SH-SY5Y (cell line): ENCODE results near the gene GIGYF1.

Source experiments
- GATA2 ChIP-seq: IDR thresholded peaks from 2 replicates; pipeline ENCODE4 v1.6.1; 2011; ENCODE audit warnings: mild to moderate bottlenecking, low read depth, low read length
- GATA3 ChIP-seq: IDR thresholded peaks from 2 replicates; pipeline ENCODE4 v1.6.1; 2011; ENCODE audit warnings: low read depth, mild to moderate bottlenecking, low read length, moderate library complexity

- TF ChIP-seq GATA3 (no peak), GATA2 (no peak)
Observed at GRCh38 chr7:100676501-100677306, 17.3 kb downstream of the GIGYF1 start.
